Measurements from ENCODE around the gene FAM20B.

GRCh38 chr1:179090923-179091322 is 65.2 kb downstream of the FAM20B start:
- TF ChIP-seq CTCF (IDR thresholded peaks at IDR 0.05) (no peak), POLR2A (IDR thresholded peaks at IDR 0.05) (no peak), POLR2AphosphoS5 (IDR thresholded peaks at IDR 0.05) (no peak), EP300 (IDR thresholded peaks at IDR 0.05) (no peak)
